HEK293 (cell line): Measurements from ENCODE around the gene TCF7L2.
A peak's percentile ranks its signal among the peaks of the same experiment; 100 is the strongest.

Experiments
- HOXC10 ChIP-seq: sonication (generic); formaldehyde crosslinking; IDR thresholded peaks from 2 replicates; pipeline ENCODE4 v1.8.1; 2023; ENCODE audit warnings: mild to moderate bottlenecking, missing genetic modification reagents
- KLF10 ChIP-seq: fragments of 450-650 bp; IDR thresholded peaks from 2 replicates; pipeline ENCODE4 v1.5.1; 2018; ENCODE audit warnings: missing biosample characterization, mild to moderate bottlenecking, missing genetic modification characterization
- MEIS1 ChIP-seq: sonication (generic); formaldehyde crosslinking; IDR thresholded peaks from 2 replicates; pipeline ENCODE4 v1.8.1; 2022; ENCODE audit warnings: missing genetic modification reagents, mild to moderate bottlenecking, borderline replicate concordance
- PRDM1 ChIP-seq: fragments of 450-650 bp; formaldehyde crosslinking; IDR thresholded peaks from 2 replicates; pipeline ENCODE4; 2016; ENCODE audit warnings: missing biosample characterization, missing genetic modification characterization
- WT1 ChIP-seq: fragments of 450-650 bp; formaldehyde crosslinking; IDR thresholded peaks from 2 replicates; pipeline ENCODE4 v1.5.1; 2016; ENCODE audit warnings: missing biosample characterization, missing genetic modification characterization
- ZBTB17 ChIP-seq: fragments of 450-650 bp; formaldehyde crosslinking; IDR thresholded peaks from 2 replicates; pipeline ENCODE4 v1.5.1; 2016; ENCODE audit warnings: missing biosample characterization, missing genetic modification characterization
- ZBTB48 ChIP-seq: fragments of 450-650 bp; formaldehyde crosslinking; IDR thresholded peaks from 2 replicates; pipeline ENCODE4 v1.5.1; 2016; ENCODE audit warnings: missing biosample characterization, missing genetic modification characterization
- ZBTB7A ChIP-seq: fragments of 450-650 bp; formaldehyde crosslinking; IDR thresholded peaks from 2 replicates; pipeline ENCODE4 v1.5.1; 2016; ENCODE audit warnings: low read depth, missing biosample characterization, missing genetic modification characterization
- ZNF121 ChIP-seq: fragments of 450-650 bp; formaldehyde crosslinking; IDR thresholded peaks from 2 replicates; pipeline ENCODE4 v1.5.1; 2016; ENCODE audit warnings: missing biosample characterization, missing genetic modification characterization
- ZNF155 ChIP-seq: fragments of 450-650 bp; formaldehyde crosslinking; IDR thresholded peaks from 2 replicates; pipeline ENCODE4 v1.5.1; 2016; ENCODE audit warnings: missing biosample characterization, missing genetic modification characterization
- ZNF174 ChIP-seq: fragments of 450-650 bp; formaldehyde crosslinking; IDR thresholded peaks from 2 replicates; pipeline ENCODE4 v1.5.0; 2017; ENCODE audit warnings: missing biosample characterization, mild to moderate bottlenecking, missing genetic modification characterization
- ZNF214 ChIP-seq: fragments of 450-650 bp; formaldehyde crosslinking; IDR thresholded peaks from 2 replicates; pipeline ENCODE4 v1.5.1; 2017; ENCODE audit warnings: missing biosample characterization, mild to moderate bottlenecking, missing genetic modification characterization, borderline replicate concordance
- ZNF292 ChIP-seq: fragments of 450-650 bp; formaldehyde crosslinking; IDR thresholded peaks from 2 replicates; pipeline ENCODE4 v1.5.1; 2016; ENCODE audit warnings: low read depth, missing biosample characterization, missing genetic modification characterization, borderline replicate concordance
- ZNF391 ChIP-seq: fragments of 450-650 bp; formaldehyde crosslinking; IDR thresholded peaks from 2 replicates; pipeline ENCODE4 v1.5.1; 2016; ENCODE audit warnings: low read depth, missing biosample characterization, missing genetic modification characterization, borderline replicate concordance
- ZNF48 ChIP-seq: fragments of 450-650 bp; formaldehyde crosslinking; IDR thresholded peaks from 2 replicates; pipeline ENCODE4 v1.5.1; 2016; ENCODE audit warnings: missing biosample characterization, missing genetic modification characterization
- ZNF530 ChIP-seq: fragments of 450-650 bp; formaldehyde crosslinking; IDR thresholded peaks from 2 replicates; pipeline ENCODE4 v1.5.1; 2016; ENCODE audit warnings: low read depth, missing biosample characterization, missing genetic modification characterization
- ZNF629 ChIP-seq: fragments of 450-650 bp; formaldehyde crosslinking; IDR thresholded peaks from 2 replicates; pipeline ENCODE4 v1.5.1; 2017; ENCODE audit warnings: missing biosample characterization, missing genetic modification characterization
- ZNF654 ChIP-seq: fragments of 450-650 bp; formaldehyde crosslinking; IDR thresholded peaks from 2 replicates; pipeline ENCODE4 v1.5.1; 2016; ENCODE audit warnings: low read depth, missing biosample characterization, missing genetic modification characterization
- ZNF747 ChIP-seq: fragments of 450-650 bp; formaldehyde crosslinking; IDR thresholded peaks from 2 replicates; pipeline ENCODE4 v1.5.1; 2016; ENCODE audit warnings: missing biosample characterization, missing genetic modification characterization
- ZNF777 ChIP-seq: fragments of 450-650 bp; formaldehyde crosslinking; IDR thresholded peaks from 2 replicates; pipeline ENCODE4 v1.5.1; 2017; ENCODE audit warnings: missing biosample characterization, missing genetic modification characterization, borderline replicate concordance
- ZNF843 ChIP-seq: fragments of 450-650 bp; formaldehyde crosslinking; IDR thresholded peaks from 2 replicates; pipeline ENCODE4 v1.5.1; 2016; ENCODE audit warnings: missing biosample characterization, missing genetic modification characterization
- TF ChIP-seq, protein P1 (sequence below): fragments of 450-650 bp; formaldehyde crosslinking; conservative IDR thresholded peaks from 2 replicates; pipeline ENCODE4 v1.5.1; 2016; ENCODE audit warnings: low read depth, missing biosample characterization, missing genetic modification characterization
- TF ChIP-seq, protein P2 (sequence below): fragments of 450-650 bp; IDR thresholded peaks from 2 replicates; pipeline ENCODE4 v1.5.1; 2018; ENCODE audit warnings: missing biosample characterization, missing genetic modification characterization
- TF ChIP-seq, protein P3 (sequence below): fragments of 450-650 bp; formaldehyde crosslinking; IDR thresholded peaks from 2 replicates; pipeline ENCODE4 v1.5.1; 2016; ENCODE audit warnings: missing biosample characterization, missing genetic modification characterization
- TF ChIP-seq, protein P4 (sequence below): fragments of 450-650 bp; formaldehyde crosslinking; IDR thresholded peaks from 2 replicates; pipeline ENCODE4 v1.5.1; 2016; ENCODE audit warnings: missing biosample characterization, missing genetic modification characterization
- TF ChIP-seq, protein P5 (sequence below): fragments of 450-650 bp; formaldehyde crosslinking; IDR thresholded peaks from 2 replicates; pipeline ENCODE4 v1.5.1; 2016; ENCODE audit warnings: missing biosample characterization, missing genetic modification characterization
- TF ChIP-seq, protein P6 (sequence below): fragments of 450-650 bp; formaldehyde crosslinking; conservative IDR thresholded peaks from 2 replicates; pipeline ENCODE4 v1.5.1; 2016; ENCODE audit warnings: low read depth, missing biosample characterization, missing genetic modification characterization

The TCF7L2 gene

DNA sequence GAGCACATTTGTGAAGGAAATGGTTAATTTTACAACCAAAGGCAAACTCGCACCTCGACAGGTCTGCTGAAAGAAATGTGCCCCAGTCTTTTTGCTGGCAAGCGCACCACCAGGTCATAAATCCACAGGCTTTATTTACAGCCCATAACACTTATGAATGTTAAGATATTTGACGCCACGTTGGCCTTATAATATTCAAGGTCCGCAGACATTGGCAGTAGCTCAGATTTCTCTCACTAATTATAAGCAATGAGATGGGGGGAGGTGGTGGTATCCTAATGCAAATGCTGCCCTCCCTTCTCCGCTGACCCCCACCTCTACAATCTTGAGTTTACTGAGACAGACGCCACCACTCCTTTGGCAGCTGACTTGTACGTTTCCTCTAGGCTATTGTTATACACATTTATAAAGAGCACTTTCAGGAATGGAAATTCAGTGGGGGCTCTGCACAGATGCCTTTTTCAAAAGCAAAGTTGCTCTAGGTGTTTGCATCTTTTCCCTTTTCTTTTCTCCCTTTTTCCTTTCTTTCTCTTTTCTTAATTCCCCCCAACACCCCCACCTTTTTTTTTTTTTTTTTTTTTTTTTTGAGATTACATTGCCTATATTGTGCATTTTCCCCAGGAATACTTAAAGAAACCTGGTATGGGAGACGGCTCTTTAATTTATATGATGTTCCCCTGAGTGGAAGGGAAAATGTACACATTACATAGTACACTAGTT is 6.7 kb downstream of the TCF7L2 start (continued):
- no peak for TF ChIP-seq HOXC10 (CRISPR knock-in tag)
- TF ChIP-seq ZNF48: no peak
- TF ChIP-seq, protein P1, sequence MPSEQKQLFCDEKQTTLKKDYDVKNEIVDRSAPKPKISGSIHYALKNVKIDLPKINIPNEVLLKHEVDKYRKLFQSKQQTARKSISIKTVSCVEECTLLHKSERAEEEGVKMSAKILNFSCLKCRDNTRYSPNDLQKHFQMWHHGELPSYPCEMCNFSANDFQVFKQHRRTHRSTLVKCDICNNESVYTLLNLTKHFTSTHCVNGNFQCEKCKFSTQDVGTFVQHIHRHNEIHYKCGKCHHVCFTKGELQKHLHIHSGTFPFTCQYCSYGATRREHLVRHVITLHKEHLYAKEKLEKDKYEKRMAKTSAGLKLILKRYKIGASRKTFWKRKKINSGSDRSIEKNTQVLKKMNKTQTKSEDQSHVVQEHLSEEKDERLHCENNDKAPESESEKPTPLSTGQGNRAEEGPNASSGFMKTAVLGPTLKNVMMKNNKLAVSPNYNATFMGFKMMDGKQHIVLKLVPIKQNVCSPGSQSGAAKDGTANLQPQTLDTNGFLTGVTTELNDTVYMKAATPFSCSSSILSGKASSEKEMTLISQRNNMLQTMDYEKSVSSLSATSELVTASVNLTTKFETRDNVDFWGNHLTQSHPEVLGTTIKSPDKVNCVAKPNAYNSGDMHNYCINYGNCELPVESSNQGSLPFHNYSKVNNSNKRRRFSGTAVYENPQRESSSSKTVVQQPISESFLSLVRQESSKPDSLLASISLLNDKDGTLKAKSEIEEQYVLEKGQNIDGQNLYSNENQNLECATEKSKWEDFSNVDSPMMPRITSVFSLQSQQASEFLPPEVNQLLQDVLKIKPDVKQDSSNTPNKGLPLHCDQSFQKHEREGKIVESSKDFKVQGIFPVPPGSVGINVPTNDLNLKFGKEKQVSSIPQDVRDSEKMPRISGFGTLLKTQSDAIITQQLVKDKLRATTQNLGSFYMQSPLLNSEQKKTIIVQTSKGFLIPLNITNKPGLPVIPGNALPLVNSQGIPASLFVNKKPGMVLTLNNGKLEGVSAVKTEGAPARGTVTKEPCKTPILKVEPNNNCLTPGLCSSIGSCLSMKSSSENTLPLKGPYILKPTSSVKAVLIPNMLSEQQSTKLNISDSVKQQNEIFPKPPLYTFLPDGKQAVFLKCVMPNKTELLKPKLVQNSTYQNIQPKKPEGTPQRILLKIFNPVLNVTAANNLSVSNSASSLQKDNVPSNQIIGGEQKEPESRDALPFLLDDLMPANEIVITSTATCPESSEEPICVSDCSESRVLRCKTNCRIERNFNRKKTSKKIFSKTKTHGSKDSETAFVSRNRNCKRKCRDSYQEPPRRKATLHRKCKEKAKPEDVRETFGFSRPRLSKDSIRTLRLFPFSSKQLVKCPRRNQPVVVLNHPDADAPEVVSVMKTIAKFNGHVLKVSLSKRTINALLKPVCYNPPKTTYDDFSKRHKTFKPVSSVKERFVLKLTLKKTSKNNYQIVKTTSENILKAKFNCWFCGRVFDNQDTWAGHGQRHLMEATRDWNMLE: no peak
- TF ChIP-seq KLF10 (tag by site-specific recombination): peak; percentile 83
- TF ChIP-seq, protein P2, sequence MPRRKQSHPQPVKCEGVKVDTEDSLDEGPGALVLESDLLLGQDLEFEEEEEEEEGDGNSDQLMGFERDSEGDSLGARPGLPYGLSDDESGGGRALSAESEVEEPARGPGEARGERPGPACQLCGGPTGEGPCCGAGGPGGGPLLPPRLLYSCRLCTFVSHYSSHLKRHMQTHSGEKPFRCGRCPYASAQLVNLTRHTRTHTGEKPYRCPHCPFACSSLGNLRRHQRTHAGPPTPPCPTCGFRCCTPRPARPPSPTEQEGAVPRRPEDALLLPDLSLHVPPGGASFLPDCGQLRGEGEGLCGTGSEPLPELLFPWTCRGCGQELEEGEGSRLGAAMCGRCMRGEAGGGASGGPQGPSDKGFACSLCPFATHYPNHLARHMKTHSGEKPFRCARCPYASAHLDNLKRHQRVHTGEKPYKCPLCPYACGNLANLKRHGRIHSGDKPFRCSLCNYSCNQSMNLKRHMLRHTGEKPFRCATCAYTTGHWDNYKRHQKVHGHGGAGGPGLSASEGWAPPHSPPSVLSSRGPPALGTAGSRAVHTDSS: no peak
- TF ChIP-seq, protein P3, sequence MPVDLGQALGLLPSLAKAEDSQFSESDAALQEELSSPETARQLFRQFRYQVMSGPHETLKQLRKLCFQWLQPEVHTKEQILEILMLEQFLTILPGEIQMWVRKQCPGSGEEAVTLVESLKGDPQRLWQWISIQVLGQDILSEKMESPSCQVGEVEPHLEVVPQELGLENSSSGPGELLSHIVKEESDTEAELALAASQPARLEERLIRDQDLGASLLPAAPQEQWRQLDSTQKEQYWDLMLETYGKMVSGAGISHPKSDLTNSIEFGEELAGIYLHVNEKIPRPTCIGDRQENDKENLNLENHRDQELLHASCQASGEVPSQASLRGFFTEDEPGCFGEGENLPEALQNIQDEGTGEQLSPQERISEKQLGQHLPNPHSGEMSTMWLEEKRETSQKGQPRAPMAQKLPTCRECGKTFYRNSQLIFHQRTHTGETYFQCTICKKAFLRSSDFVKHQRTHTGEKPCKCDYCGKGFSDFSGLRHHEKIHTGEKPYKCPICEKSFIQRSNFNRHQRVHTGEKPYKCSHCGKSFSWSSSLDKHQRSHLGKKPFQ (tag by site-specific recombination): peak; percentile 71; the same call in 1 of the 2 replicates
- no peak for TF ChIP-seq ZNF214 (tag by site-specific recombination)
- no peak for TF ChIP-seq ZNF121
- TF ChIP-seq, protein P4, sequence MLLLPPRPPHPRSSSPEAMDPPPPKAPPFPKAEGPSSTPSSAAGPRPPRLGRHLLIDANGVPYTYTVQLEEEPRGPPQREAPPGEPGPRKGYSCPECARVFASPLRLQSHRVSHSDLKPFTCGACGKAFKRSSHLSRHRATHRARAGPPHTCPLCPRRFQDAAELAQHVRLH (tag by site-specific recombination): peak; percentile 68
- peak; percentile 73 for TF ChIP-seq ZNF629 (tag by site-specific recombination)
- TF ChIP-seq PRDM1 (tag by site-specific recombination): peak; percentile 87
- TF ChIP-seq MEIS1: no peak
- TF ChIP-seq ZBTB48 (tag by site-specific recombination): no peak
- TF ChIP-seq, protein P5, sequence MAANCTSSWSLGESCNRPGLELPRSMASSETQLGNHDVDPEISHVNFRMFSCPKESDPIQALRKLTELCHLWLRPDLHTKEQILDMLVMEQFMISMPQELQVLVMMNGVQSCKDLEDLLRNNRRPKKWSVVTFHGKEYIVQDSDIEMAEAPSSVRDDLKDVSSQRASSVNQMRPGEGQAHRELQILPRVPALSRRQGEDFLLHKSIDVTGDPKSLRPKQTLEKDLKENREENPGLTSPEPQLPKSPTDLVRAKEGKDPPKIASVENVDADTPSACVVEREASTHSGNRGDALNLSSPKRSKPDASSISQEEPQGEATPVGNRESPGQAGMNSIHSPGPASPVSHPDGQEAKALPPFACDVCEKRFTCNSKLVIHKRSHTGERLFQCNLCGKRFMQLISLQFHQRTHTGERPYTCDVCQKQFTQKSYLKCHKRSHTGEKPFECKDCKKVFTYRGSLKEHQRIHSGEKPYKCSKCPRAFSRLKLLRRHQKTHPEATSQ (tag by site-specific recombination): no peak
- no peak for TF ChIP-seq ZBTB7A (tag by site-specific recombination)
- no peak for TF ChIP-seq ZNF155 (tag by site-specific recombination)
- TF ChIP-seq ZNF391 (tag by site-specific recombination): no peak
- no peak for TF ChIP-seq ZNF530 (tag by site-specific recombination)
- no peak for TF ChIP-seq ZNF654 (tag by site-specific recombination)
- TF ChIP-seq ZNF174: no peak
- TF ChIP-seq ZNF777 (tag by site-specific recombination): no peak
- no peak for TF ChIP-seq ZNF292 (tag by site-specific recombination)
- TF ChIP-seq, protein P6, sequence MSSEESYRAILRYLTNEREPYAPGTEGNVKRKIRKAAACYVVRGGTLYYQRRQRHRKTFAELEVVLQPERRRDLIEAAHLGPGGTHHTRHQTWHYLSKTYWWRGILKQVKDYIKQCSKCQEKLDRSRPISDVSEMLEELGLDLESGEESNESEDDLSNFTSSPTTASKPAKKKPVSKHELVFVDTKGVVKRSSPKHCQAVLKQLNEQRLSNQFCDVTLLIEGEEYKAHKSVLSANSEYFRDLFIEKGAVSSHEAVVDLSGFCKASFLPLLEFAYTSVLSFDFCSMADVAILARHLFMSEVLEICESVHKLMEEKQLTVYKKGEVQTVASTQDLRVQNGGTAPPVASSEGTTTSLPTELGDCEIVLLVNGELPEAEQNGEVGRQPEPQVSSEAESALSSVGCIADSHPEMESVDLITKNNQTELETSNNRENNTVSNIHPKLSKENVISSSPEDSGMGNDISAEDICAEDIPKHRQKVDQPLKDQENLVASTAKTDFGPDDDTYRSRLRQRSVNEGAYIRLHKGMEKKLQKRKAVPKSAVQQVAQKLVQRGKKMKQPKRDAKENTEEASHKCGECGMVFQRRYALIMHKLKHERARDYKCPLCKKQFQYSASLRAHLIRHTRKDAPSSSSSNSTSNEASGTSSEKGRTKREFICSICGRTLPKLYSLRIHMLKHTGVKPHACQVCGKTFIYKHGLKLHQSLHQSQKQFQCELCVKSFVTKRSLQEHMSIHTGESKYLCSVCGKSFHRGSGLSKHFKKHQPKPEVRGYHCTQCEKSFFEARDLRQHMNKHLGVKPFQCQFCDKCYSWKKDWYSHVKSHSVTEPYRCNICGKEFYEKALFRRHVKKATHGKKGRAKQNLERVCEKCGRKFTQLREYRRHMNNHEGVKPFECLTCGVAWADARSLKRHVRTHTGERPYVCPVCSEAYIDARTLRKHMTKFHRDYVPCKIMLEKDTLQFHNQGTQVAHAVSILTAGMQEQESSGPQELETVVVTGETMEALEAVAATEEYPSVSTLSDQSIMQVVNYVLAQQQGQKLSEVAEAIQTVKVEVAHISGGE (tag by site-specific recombination): no peak
- no peak for TF ChIP-seq ZBTB17 (tag by site-specific recombination)
- TF ChIP-seq ZNF843: peak; percentile 93
- TF ChIP-seq WT1: peak; percentile 94
- TF ChIP-seq ZNF747 (tag by site-specific recombination): no peak
